T-helper 2 cell (primary cell): ENCODE measurements around the gene POLN.
A peak's percentile ranks its signal among the peaks of the same experiment; 100 is the strongest.

Experiments
- DNase-seq, 5 experiments: peaks; one replicate each; pipeline versions ENCODE4 v3.0.0 to v3.0.0-alpha.2; 2012 to 2022

POLN gene

GRCh38 chr4:2104556-2105345 is 137.2 kb downstream of the POLN start:
- DNase-seq = no peak

GRCh38 chr4:2103843-2104547 is 137.9 kb downstream of the POLN start:
- DNase-seq = peak in 1 of 5 experiments; percentile 27

DNA sequence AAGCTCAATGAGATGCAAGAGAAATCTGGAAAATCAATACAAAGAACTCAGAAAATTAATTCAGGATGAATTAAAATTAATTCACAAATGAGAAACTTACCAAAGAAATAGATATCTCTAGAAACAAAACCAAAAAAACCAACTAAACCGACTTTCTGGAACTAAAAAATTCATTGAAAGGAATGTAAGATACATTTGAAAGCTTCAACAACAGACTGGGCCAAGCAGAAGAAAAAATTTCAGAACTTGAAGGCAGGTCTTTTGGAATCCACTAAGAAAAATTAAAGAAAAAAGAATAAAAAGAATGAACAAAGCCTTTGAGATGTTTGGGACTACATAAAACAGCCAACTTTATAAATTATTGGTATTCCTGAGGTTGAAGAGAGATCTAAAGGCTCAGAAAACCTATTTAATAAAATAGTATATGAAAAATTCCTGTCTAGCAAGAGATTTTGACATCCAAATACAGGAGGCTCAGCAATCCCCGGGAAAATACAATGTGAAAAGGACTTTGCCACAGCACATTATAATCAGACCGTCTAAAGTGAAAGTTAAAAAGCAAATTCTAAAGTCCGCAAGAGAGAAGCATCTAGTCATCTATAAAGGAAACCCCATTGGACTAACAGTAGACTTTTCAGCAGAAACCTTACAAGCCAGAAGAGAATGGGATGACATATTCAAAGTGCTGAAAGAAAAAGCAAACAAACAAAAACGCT is 138.6 kb downstream of the POLN start:
- DNase-seq = no peak

DNA sequence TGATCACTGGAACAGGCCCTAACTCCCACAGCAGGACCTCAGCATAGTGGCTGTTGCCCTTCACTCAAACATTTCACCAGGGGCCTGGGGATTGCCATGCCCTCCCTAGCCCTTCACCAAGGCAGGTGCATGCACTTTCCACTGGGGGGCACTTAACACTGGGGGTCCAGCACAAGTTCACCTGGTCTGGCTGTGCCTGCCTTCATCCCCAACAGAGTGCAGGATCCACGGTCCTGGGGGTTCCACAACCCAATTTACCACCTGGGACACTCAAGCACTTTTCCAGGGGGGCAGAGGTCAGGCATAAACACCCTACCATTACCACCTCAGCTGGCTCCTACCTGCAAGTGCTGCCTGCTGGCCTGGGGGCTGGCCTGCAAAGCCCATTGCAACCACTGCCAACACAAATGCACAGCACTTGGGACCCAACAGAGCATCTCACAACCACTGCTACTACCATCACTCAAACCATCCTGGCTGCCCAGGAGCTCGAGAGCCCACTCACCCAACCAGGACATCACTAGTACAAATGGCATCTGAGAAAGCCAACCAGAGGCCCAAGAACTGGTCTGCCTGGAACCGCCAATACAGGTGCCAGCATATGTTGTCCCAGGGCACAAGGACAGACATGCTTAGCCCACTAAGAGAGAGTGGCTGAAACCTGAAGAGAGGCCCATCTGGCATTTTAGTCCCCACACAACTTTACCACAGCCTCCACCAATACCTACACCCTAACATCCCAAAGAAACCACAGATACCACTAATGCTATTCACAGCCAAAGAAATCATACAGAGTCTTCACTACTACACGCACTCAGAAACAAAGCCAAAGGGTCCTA is 139.7 kb downstream of the POLN start:
- no peak for DNase-seq

DNA sequence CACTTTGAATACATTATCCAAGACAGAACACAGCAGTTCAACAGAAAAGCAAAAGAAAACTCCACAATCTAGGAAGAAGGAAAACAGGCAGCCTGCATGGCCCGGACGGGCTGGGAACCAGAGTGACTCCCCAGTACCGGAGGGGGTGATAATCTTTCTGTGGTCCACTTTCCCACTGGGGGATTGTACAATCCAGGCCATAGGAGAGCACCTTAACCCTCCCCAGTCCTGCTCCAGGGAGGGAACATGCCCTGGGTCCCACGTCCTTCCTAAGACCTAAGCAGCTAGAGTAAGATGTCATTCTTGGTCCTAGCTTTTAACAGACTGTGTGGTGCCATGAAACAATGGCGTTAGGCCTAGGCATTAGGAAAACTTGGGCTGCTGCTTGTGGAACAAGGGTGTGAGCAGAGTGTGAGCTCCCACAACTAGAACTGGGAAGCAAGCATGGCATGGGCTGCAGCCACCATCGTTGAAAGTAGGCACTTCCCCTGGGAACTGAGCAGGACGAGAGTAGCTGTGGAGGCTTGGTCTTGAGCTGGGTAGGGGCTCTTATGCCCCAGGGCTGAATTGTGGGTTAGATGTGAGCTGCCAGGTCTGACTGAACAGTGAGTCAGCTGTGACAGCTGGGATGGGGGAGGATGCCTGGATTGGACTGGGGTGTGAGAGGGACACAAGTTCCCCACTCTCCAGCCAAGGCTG is 140.4 kb downstream of the POLN start:
- no peak for DNase-seq

- no peak for DNase-seq
These were observed 145.8 kb downstream of the POLN start for GRCh38 chr4:2096073-2096609.

DNA sequence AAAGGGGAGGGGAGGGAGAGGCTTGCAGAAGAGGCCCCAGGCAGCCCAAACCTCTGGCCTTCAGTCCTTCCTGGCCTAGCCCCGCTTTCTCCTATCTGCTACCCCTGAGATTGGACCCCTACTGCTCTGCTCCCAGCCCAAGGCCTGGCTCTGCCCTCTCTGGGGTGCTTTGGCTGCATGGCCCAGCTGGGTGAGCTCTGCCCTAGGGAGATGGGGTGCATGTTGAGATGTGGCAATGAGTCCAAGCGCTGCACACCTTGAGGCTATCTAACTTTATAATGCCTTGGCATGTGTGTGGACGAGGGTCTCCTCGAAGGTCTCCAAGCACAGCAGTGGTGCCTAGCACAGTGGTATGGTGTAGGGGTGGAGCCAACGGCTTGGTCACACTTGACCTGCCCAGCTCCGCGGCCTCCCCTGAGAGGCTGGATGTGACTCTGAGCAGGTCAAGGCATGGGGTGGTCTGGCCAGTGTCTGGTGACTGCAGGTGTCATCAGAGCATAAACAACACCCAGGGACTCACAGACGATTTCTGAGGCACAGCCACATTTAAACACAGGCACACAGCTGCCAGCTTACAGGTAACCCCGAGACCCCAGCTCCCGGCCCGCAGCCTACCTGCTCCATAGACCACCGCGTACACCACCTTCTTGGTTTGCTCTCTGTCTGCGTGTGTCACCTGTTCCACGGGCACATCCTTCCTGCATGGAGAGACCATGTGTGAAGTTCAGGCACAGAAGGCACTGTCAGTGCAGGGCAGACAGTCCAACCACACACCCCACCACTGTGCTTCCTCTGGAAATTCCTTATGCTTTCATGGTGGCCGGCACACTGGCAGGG is 146.5 kb downstream of the POLN start:
- DNase-seq = no peak

GRCh38 chr4:2094545-2094944 is 147.4 kb downstream of the POLN start:
- no peak for DNase-seq

GRCh38 chr4:2093265-2093664 is 148.7 kb downstream of the POLN start:
- DNase-seq = no peak

GRCh38 chr4:2092669-2093053 is 149.3 kb downstream of the POLN start:
- DNase-seq = no peak

DNA sequence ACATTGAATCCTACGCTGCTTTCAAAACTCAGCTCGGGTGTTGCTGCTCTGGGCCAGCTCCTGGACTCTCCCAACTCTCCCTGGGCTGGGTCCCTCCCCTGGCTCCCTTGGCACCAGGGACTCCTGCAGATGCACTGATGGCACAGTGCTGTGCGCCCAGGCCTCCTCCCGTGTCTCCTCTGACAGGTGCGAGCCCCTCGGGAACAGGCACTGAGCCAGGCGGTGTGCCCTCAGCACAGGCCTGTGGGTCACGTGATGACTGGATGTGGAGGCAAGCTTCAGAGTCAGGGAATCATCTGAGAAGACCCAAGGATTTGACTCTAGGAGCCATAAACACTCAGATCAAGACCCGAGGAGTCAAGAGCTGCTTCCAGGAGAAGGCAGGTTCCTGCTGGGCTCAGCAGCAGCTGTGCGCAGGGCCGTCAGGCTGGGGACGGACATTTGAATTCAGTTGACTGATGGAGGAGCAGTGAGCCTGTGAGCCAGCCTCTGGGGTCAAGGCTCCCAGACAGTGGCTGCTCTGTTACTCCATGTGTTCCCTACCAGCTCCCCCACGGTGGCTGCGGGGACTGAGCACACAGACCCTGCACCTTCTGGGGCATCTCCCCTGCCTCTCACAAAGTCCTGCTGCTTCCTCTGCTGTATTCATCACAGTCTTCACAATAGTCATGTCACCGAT is 149.8 kb downstream of the POLN start:
- DNase-seq = no peak

DNA sequence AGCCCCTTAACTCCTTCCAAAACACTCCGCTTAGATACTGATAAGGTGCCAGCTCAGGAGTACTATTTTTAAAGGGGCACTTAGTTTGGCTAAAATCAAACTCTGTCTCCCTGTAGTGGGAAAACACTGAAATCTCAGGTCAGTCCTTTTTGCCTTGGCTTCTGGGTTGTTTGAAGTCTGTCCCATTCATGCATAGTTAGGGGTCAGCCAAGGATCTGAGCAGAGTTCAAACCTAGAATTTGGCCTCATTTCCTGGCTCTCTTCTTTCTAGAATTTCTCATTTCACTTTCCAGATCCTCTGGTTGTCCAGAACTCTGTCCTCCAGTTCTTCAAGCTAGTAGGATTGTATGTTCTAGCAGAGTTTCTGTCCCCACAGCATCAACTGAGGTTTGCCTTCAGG is 151.3 kb downstream of the POLN start:
- DNase-seq = no peak

DNA sequence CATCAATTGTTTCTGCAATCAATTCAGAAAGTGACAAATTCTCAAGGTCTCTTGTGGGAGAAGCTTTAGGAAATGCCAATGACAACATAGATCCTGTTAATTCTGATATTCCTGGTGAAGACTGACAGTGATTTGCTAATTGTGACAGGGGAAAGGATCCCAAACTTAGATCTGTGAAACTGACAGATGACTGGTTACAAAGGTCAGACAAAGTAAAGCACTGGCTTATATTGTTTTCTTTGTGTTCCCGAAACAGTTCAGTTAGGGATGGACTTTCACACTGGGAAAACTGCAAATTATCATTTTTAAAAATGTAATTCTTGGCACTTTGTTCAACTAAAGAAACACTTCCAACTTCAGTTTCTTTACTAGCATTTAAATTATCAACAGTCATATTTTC is 152.7 kb downstream of the POLN start:
- no peak for DNase-seq

- no peak for DNase-seq
These were observed 154.8 kb downstream of the POLN start for GRCh38 chr4:2087170-2087569.

GRCh38 chr4:2085496-2085901 is 156.4 kb downstream of the POLN start:
- DNase-seq = no peak

GRCh38 chr4:2084316-2084715 is 157.6 kb downstream of the POLN start:
- DNase-seq = no peak

GRCh38 chr4:2083826-2084160 is 158.1 kb downstream of the POLN start:
- no peak for DNase-seq

DNA sequence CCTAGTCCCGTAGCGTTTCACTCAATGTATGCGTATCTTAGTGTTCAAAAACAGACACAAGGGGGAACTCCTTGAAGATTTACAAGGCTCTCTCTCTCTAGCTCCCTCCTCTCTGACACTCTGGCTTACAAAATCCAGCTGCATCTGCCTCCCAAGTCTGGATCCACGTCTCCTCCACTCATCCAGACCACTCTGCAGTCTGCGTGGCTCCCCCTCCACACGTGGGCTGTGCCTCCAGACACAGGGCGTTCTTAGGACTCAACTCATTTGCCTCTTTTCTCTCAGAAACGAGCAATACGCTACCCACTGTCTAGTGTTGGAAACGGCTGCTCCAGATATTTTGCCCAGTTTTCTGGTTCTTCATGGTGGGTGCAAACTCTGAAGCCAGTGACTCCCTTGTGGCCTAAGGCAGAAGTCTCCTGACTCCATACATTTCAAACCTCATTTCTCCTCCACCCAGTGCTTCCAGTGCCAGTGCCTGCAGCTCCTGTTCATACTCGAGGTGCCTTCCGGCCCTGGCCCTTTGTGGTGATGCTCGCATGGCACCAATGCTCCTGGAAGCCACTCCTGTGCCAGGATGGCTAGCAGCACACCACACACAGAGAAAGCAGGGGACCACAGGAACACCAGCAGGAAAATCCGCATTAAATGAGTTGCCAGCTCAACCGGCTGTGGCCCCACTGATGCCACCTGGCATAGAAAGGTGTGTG is 158.7 kb downstream of the POLN start:
- no peak for DNase-seq

- DNase-seq = no peak
These were observed 159.3 kb downstream of the POLN start for GRCh38 chr4:2082627-2083026.

DNA sequence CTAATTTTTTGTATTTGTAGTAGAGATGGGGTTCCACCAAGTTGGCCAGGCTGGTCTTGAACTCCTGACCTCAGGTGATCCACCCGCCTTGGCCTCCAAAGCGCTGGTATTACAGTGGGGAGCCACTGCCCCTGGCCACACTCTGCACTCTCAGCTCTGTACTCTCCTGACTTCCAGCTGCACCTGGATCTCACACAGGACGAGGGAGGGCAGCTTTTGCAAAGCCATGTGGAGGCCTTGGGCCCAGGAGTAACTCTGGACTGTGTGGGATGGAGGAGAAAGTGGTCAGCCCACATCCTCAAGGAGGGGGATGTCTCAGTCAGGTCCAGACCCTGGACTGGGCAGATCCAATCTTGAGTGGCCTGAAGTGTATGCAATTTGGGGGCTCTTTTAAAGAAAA is 159.8 kb downstream of the POLN start:
- DNase-seq = no peak
